Activated CD8-positive, alpha-beta memory T cell treated with anti-CD3 and anti-CD28 coated beads, Interleukin-2, amount 50 U/mL, for 48 hours (primary cell): ENCODE results near the gene TLE1.

Source experiments
- DNase-seq: peaks from one replicate; pipeline ENCODE4 v3.0.0-alpha.2; 2020

TLE1 gene

GRCh38 chr9:81542118-81542889 lies 147.0 kb downstream of the TLE1 start:
- no peak for DNase-seq

- DNase-seq = no peak
Measured at GRCh38 chr9:81540142-81540710, 149.1 kb downstream of the TLE1 start.

- no peak for DNase-seq
Measured at GRCh38 chr9:81539317-81539716, 150.0 kb downstream of the TLE1 start.

GRCh38 chr9:81538890-81539289 lies 150.5 kb downstream of the TLE1 start:
- no peak for DNase-seq

GRCh38 chr9:81537964-81538363 lies 151.4 kb downstream of the TLE1 start:
- DNase-seq = no peak

GRCh38 chr9:81536242-81537025 lies 152.9 kb downstream of the TLE1 start:
- no peak for DNase-seq

GRCh38 chr9:81535542-81536241 lies 153.7 kb downstream of the TLE1 start:
- no peak for DNase-seq

GRCh38 chr9:81534138-81534875 lies 155.0 kb downstream of the TLE1 start:
- DNase-seq = no peak
